Gastroesophageal sphincter (tissue), 4 donors: ENCODE measurements around the gene MEGF11. TPM values are rescaled to one million over a fixed set of nuclear protein-coding genes. Genes with fewer than 3 reads are reported as not detected.

Experiments used
- ATAC-seq: fragments of 150-250 bp; one replicate; pipeline ENCODE4 v1.9.1; 2016; ENCODE audit warnings: mild to moderate bottlenecking, moderate library complexity
- H3K27ac ChIP-seq, 4 donors: fragments of 200-600 bp; sonication (generic) in 3 of 4; 1 replicate in 3 of 4; 2 replicates in 1 of 4; pipeline ENCODE4 v1.5.1; 2016 to 2019
- H3K27me3 ChIP-seq: fragments of 200-600 bp; sonication (generic); one replicate; pipeline ENCODE4 v1.5.1; 2019
- H3K36me3 ChIP-seq, 2 donors: fragments of 200-600 bp; sonication (generic); one replicate each; pipeline ENCODE4 v1.5.1; 2019; ENCODE audit warnings: control low read depth in 1 of 2
- H3K4me1 ChIP-seq, 3 donors: fragments of 200-600 bp; sonication (generic); 1 replicate in 2 of 3; 2 replicates in 1 of 3; pipeline ENCODE4 v1.5.1; 2016 to 2019; ENCODE audit warnings: control low read depth in 2 of 3
- H3K4me3 ChIP-seq, 2 donors: fragments of 200-600 bp; sonication (generic); one replicate each; pipeline ENCODE4 v1.5.1; 2019; ENCODE audit warnings: mild to moderate bottlenecking in 1 of 2, moderate library complexity in 1 of 2
- H3K9me3 ChIP-seq, 3 donors: fragments of 200-600 bp; sonication (generic); one replicate each; pipeline ENCODE4 v1.5.1; 2017 to 2019; ENCODE audit warnings: control low read depth in 2 of 3
- EP300 ChIP-seq: sonication (generic); formaldehyde crosslinking; IDR thresholded peaks from one replicate; pipeline ENCODE4 v1.6.1; 2017; ENCODE audit warnings: antibody characterized with exemption, mild to moderate bottlenecking
- POLR2A ChIP-seq, 2 donors: fragments of 450-650 bp; IDR thresholded peaks; one replicate each; pipeline ENCODE4 v1.6.1; 2017; ENCODE audit warnings: antibody characterized with exemption in 2 of 2, mild to moderate bottlenecking in 2 of 2, moderate library complexity in 1 of 2
- POLR2AphosphoS5 ChIP-seq: sonication (generic); formaldehyde crosslinking; IDR thresholded peaks from one replicate; pipeline ENCODE4 v1.6.1; 2017; ENCODE audit warnings: antibody characterized with exemption
- WGBS, 2 donors: methylation state at CpG; one replicate each; pipeline ENCODE4 v1.1.5; 2018; ENCODE audit warnings: low coverage in 1 of 2; 5-methylcytosine and 5-hydroxymethylcytosine counted together
- total RNA-seq, 4 donors: library from RNA; depleted of rRNA; stranded (reverse); fragments of >200 nt; gene quantifications; one replicate each; pipeline ENCODE4 v1.1.0, GENCODE V29; 2016
- TF ChIP-seq, protein P1 (sequence below), 4 experiments: fragments of 200-600 bp in 2 of 4; fragments of 450-650 bp in 2 of 4; sonication (generic) in 1 of 4; IDR thresholded peaks; one replicate each; pipeline ENCODE4 v1.5.1; 2017 to 2019; ENCODE audit warnings: antibody characterized with exemption in 4 of 4, mild to moderate bottlenecking in 2 of 4, moderate library complexity in 2 of 4

Gene MEGF11
- total RNA-seq, 4 donors from 2014 or later = 0.08 TPM; not detected in 3

DNA sequence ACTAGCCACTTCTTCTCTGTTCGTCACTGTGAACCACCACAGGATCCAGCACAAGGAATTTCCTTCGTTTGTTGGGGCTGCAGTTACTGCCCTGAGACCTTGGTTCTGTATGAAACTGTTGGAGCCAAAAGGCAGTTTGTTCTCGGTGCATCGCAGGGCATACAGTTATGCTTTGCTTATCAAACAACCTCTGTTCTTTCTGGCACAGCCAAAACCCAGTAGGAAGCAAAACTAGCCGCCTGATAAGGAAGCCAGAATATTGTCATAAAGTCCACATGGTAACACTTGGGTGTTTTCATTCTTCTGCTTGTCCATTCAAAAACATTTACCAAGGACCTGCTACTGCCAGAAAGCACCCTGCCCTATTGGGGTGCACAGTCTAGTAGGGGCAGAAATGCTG lies 268.2 kb downstream of the MEGF11 start:
- 40 to 59% methylated on average over 1 to 4 of the region's 5 CpGs for WGBS, 2 donors
- ATAC-seq = no peak

DNA sequence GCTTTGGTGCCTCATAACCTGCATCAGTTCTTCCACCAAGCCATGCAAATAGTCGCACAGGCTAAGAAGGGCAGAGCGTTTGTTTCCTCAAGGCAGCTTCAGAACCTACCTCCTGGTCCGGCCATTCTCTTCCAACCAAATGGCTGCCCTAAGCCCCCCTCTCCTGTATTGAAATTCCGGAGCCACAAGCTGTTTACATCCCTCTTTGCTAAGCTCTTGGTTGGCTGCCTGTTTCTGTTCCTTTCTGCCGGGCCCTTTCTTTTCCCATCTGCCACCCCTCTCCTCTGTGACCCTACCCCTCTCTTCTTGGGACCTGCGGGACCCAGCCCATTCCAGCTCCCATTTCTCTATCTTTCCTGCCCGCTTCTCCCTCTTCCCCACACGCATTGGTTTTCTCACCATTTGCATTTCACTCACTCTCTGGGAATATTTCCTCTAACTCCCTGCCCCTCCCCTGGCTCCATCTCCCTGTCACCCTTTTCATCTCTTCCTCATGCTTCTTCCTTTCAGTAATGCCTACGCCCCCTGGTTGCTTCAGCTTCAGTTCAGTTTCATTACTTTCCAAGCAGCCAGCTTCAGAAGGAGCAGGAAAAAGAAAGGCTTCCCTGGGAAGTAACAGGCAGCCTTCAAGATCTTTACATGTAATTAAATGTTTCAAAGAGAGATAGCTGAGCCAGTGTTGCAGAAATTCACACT lies 270.8 kb downstream of the MEGF11 start:
- Histone ChIP-seq H3K27me3 (peaks cover 84% of the 10 kb centered on the region), H3K9me3 (no peaks in the 10 kb centered on the region), H3K4me1 (peaks cover 0 to 21% (median 0%) of the 10 kb centered on the region in 3 donors), H3K4me3 (no peak overlapping the region), H3K36me3 (no peaks in the 10 kb centered on the region), H3K27ac (no peak overlapping the region)
- ATAC-seq = no peak
- TF ChIP-seq POLR2A (IDR thresholded peaks at IDR 0.05) = no peak
- no peak for TF ChIP-seq EP300
- TF ChIP-seq POLR2AphosphoS5 = no peak
- TF ChIP-seq, protein P1, sequence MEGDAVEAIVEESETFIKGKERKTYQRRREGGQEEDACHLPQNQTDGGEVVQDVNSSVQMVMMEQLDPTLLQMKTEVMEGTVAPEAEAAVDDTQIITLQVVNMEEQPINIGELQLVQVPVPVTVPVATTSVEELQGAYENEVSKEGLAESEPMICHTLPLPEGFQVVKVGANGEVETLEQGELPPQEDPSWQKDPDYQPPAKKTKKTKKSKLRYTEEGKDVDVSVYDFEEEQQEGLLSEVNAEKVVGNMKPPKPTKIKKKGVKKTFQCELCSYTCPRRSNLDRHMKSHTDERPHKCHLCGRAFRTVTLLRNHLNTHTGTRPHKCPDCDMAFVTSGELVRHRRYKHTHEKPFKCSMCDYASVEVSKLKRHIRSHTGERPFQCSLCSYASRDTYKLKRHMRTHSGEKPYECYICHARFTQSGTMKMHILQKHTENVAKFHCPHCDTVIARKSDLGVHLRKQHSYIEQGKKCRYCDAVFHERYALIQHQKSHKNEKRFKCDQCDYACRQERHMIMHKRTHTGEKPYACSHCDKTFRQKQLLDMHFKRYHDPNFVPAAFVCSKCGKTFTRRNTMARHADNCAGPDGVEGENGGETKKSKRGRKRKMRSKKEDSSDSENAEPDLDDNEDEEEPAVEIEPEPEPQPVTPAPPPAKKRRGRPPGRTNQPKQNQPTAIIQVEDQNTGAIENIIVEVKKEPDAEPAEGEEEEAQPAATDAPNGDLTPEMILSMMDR (IDR thresholded peaks at IDR 0.05) = no peak
- WGBS, 2 donors = 7 to 14% methylated on average over 3 to 7 of the region's 9 CpGs

More for the DNA sequence above, 268.2 kb downstream of the MEGF11 start:
- Histone ChIP-seq H3K9me3 (no peaks in the 10 kb centered on the region), H3K27me3 (peaks cover 92% of the 10 kb centered on the region), H3K27ac (no peak overlapping the region), H3K4me1 (peaks cover 0 to 21% (median 0%) of the 10 kb centered on the region in 3 donors), H3K4me3 (no peak overlapping the region), H3K36me3 (no peaks in the 10 kb centered on the region)
- TF ChIP-seq, protein P1 (IDR thresholded peaks at IDR 0.05) = no peak
- TF ChIP-seq POLR2A (IDR thresholded peaks at IDR 0.05) (no peak), POLR2AphosphoS5 (no peak), EP300 (no peak)

DNA sequence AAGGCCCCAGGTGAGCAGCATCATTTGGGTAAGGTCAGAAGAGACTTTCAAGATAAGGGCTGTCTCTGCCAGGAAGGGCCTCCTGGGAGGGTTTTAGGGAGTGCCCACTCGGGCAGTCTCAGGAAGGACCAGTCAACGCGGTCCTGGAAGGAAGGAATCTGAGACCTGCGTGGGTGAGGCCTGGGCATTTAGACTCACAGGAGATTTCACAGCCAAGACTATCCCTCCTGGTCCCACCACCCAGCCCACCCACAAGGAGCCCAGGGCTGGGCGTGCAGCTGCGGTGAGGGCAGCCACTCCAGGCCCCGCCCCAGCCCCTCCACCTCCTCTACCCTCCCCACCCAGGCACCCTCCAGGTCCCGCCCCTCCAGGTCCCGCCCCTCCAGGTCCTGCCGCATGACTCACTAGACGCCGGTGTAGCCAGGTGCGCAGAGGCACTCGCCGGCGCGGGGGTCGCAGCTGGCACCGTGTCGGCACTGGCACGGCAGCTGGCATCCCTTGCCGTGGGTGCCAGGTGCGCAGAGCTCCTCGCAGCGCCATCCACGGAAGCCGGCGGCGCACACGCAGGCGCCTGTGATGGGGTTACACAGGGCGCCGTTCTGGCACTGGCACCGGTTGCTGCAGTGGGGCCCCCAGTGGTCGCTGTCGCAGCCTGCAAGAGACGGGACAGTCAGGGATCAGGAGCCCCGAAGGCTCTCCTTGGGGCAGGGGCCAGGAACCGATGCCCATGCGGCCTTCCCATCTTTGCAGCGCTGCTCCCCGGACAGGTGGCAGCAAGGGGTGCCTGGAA lies 271.5 kb downstream of the MEGF11 start:
- H3K36me3 ChIP-seq = no peaks in the 10 kb centered on the region
- peaks cover 81% of the 10 kb centered on the region for H3K27me3 ChIP-seq
- H3K9me3 ChIP-seq = no peaks in the 10 kb centered on the region
- peak overlapping the region in 1 of 2 donors; percentile 26 for H3K4me3 ChIP-seq
- peaks cover 0 to 21% (median 0%) of the 10 kb centered on the region in 3 donors for H3K4me1 ChIP-seq
- no peak for ATAC-seq
- no peak overlapping the region for H3K27ac ChIP-seq
- TF ChIP-seq POLR2A (IDR thresholded peaks at IDR 0.05) = no peak
- TF ChIP-seq EP300 = no peak
- TF ChIP-seq, protein P1 (IDR thresholded peaks at IDR 0.05) = no peak
- no peak for TF ChIP-seq POLR2AphosphoS5
- whole genome bisulfite sequencing, 2 donors = 28% methylated on average over 5 of the region's 42 CpGs; no CpG with 5 or more reads in 1 of the 2 donors

DNA sequence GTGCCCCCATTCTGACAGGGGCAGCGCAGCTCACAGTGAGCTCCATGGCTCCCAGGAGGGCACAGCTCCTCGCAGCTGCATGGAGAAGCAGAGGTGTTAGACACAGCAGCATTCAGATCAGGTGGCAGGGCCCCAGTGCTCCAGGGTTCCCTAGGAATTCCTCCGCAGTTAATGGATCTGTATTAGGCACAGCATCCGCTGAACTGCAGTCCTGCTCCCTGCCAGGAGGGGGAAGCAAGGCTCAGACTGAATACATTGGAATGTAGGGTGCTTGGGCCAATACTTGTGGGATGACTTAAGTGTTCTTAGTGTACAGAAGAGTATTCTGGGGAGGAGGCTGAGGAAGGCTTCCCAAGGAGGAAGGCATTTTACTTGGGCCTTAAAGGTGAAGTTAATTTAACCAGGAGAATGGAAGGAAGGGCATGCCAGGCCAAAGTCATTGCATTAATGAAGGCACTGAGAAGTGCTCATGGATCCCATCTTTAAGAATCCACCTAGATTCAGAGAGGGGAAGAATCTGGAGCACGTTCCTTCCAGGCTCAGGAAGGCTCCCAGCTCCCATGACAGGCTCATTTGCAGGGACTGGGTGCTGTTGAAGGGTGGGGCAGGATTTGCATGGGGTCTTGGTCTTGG lies 272.6 kb downstream of the MEGF11 start:
- Histone ChIP-seq H3K9me3 (no peaks in the 10 kb centered on the region), H3K36me3 (no peaks in the 10 kb centered on the region), H3K4me3 (no peak overlapping the region), H3K27ac (no peak overlapping the region), H3K4me1 (peaks cover 0 to 21% (median 0%) of the 10 kb centered on the region in 3 donors), H3K27me3 (peaks cover 72% of the 10 kb centered on the region)
- ATAC-seq = no peak
- TF ChIP-seq POLR2AphosphoS5 (no peak), POLR2A (IDR thresholded peaks at IDR 0.05) (no peak), EP300 (no peak)
- TF ChIP-seq, protein P1 (IDR thresholded peaks at IDR 0.05) = peak in 3 of 4 experiments; percentile 50 to 79 (median 72)
- 63% methylated on average over 2 of the region's 5 CpGs; no CpG with 5 or more reads in 1 of the 2 donors for WGBS, 2 donors
